SJSA1 (cell line): ENCODE data around the gene LYL1. TPM values are rescaled to one million over a fixed set of nuclear protein-coding genes. Genes with fewer than 3 reads are reported as not detected.

ENCODE experiments used
- DNase-seq, 2 experiments: peaks; one replicate each; pipeline ENCODE4 v3.0.0-alpha.2; 2015 to 2020; ENCODE audit warnings: low spot score in 2 of 2, low read depth in 1 of 2
- H3K27ac ChIP-seq: fragments of 250-450 bp; sonication (Bioruptor Pico); 2 replicates; pipeline ENCODE4 v1.5.1; 2020; ENCODE audit warnings: mild to moderate bottlenecking, moderate library complexity
- H3K27me3 ChIP-seq: fragments of 250-450 bp; sonication (Bioruptor Pico); replicated peaks from 2 replicates; pipeline ENCODE4 v1.5.1; 2020; ENCODE audit warnings: mild to moderate bottlenecking, moderate library complexity
- H3K36me3 ChIP-seq: fragments of 250-450 bp; sonication (Bioruptor Pico); 2 replicates; pipeline ENCODE4 v1.5.1; 2020; ENCODE audit warnings: mild to moderate bottlenecking
- H3K4me1 ChIP-seq: fragments of 250-450 bp; sonication (Bioruptor Pico); replicated peaks from 2 replicates; pipeline ENCODE4 v1.6.1; 2021; ENCODE audit warnings: mild to moderate bottlenecking
- H3K4me3 ChIP-seq: fragments of 250-450 bp; sonication (Bioruptor Pico); 2 replicates; pipeline ENCODE4 v1.5.1; 2020; ENCODE audit warnings: mild to moderate bottlenecking
- H3K9me3 ChIP-seq: fragments of 250-450 bp; sonication (Bioruptor Pico); replicated peaks from 2 replicates; pipeline ENCODE4 v1.5.1; 2020; ENCODE audit warnings: mild to moderate bottlenecking
- total RNA-seq: library from RNA; depleted of rRNA; stranded (reverse); fragments of >200 nt; shearing (Covaris generic); gene quantifications from 2 replicates; pipeline ENCODE4 v1.2.3, GENCODE V29; 2014

LYL1 gene
- total RNA-seq, 1 experiment from 2014 or later = not detected

- Histone ChIP-seq H3K9me3 (no peaks in the 10 kb centered on the region), H3K36me3 (peaks cover 6% of the 10 kb centered on the region; the same call in 1 of the 2 replicates), H3K27ac (no peak overlapping the region), H3K27me3 (no peaks in the 10 kb centered on the region), H3K4me1 (peaks cover 36% of the 10 kb centered on the region), H3K4me3 (no peak overlapping the region)
- no peak for DNase-seq
Measured at GRCh38 chr19:13062317-13062716, 40.3 kb downstream of the LYL1 start.

- H3K4me3 ChIP-seq = peak overlapping the region; percentile 21
Measured at GRCh38 chr19:13060964-13061927, 41.4 kb downstream of the LYL1 start.

GRCh38 chr19:13060233-13060963, 42.3 kb downstream of the LYL1 start:
- Histone ChIP-seq H3K27me3 (no peaks in the 10 kb centered on the region), H3K27ac (no peak overlapping the region), H3K4me3 (peak overlapping the region; percentile 21), H3K36me3 (peaks cover 6% of the 10 kb centered on the region; the same call in 1 of the 2 replicates), H3K9me3 (no peaks in the 10 kb centered on the region), H3K4me1 (peaks cover 55% of the 10 kb centered on the region)
- peak; percentile 74 to 83 for DNase-seq

More at GRCh38 chr19:13060964-13061927, 41.4 kb downstream of the LYL1 start:
- peak; percentile 75 to 83 for DNase-seq
- H3K9me3 ChIP-seq = no peaks in the 10 kb centered on the region
- peaks cover 46% of the 10 kb centered on the region for H3K4me1 ChIP-seq
- H3K36me3 ChIP-seq = peaks cover 6% of the 10 kb centered on the region; the same call in 1 of the 2 replicates
- H3K27me3 ChIP-seq = no peaks in the 10 kb centered on the region
- H3K27ac ChIP-seq = no peak overlapping the region

- no peak for DNase-seq
- no peak overlapping the region for H3K4me3 ChIP-seq
- H3K4me1 ChIP-seq = peaks cover 68% of the 10 kb centered on the region
- H3K27me3 ChIP-seq = no peaks in the 10 kb centered on the region
- no peak overlapping the region for H3K27ac ChIP-seq
- H3K9me3 ChIP-seq = no peaks in the 10 kb centered on the region
- H3K36me3 ChIP-seq = peaks cover 6% of the 10 kb centered on the region; the same call in 1 of the 2 replicates
Measured at GRCh38 chr19:13058951-13059660, 43.6 kb downstream of the LYL1 start.

- no peaks in the 10 kb centered on the region for H3K27me3 ChIP-seq
- no peaks in the 10 kb centered on the region for H3K9me3 ChIP-seq
- peaks cover 81% of the 10 kb centered on the region for H3K4me1 ChIP-seq
- H3K27ac ChIP-seq = no peak overlapping the region
- H3K4me3 ChIP-seq = no peak overlapping the region
- peaks cover 6% of the 10 kb centered on the region for H3K36me3 ChIP-seq
- no peak for DNase-seq
Measured at GRCh38 chr19:13057744-13058143, 44.9 kb downstream of the LYL1 start.

GRCh38 chr19:13057147-13057572, 45.5 kb downstream of the LYL1 start:
- peaks cover 3% of the 10 kb centered on the region for H3K36me3 ChIP-seq
- no peaks in the 10 kb centered on the region for H3K9me3 ChIP-seq
- DNase-seq = peak; percentile 54 to 61
- no peaks in the 10 kb centered on the region for H3K27me3 ChIP-seq
- peaks cover 87% of the 10 kb centered on the region for H3K4me1 ChIP-seq
- H3K27ac ChIP-seq = no peak overlapping the region
- H3K4me3 ChIP-seq = no peak overlapping the region

GRCh38 chr19:13056052-13056660, 46.5 kb downstream of the LYL1 start:
- Histone ChIP-seq H3K4me3 (no peak overlapping the region), H3K27me3 (no peaks in the 10 kb centered on the region), H3K36me3 (no peaks in the 10 kb centered on the region; the same call in 1 of the 2 replicates), H3K27ac (peak overlapping the region; percentile 98), H3K9me3 (no peaks in the 10 kb centered on the region), H3K4me1 (peaks cover 84% of the 10 kb centered on the region)
- peak; percentile 74 to 85 for DNase-seq

GRCh38 chr19:13055213-13056051, 47.2 kb downstream of the LYL1 start:
- Histone ChIP-seq H3K4me1 (peaks cover 77% of the 10 kb centered on the region), H3K4me3 (no peak overlapping the region), H3K27me3 (no peaks in the 10 kb centered on the region), H3K9me3 (no peaks in the 10 kb centered on the region), H3K27ac (peak overlapping the region; percentile 98), H3K36me3 (no peaks in the 10 kb centered on the region; the same call in 1 of the 2 replicates)
- peak; percentile 93 to 94 for DNase-seq

- DNase-seq = peak in 1 of 2 experiments; percentile 75
- H3K4me3 ChIP-seq = no peak overlapping the region
Measured at GRCh38 chr19:13054626-13055212, 47.9 kb downstream of the LYL1 start.

GRCh38 chr19:13053761-13054625, 48.7 kb downstream of the LYL1 start:
- Histone ChIP-seq H3K4me3 (no peak overlapping the region), H3K36me3 (no peaks in the 10 kb centered on the region; the same call in 1 of the 2 replicates), H3K27ac (peak overlapping the region; percentile 98), H3K9me3 (no peaks in the 10 kb centered on the region), H3K27me3 (no peaks in the 10 kb centered on the region), H3K4me1 (peaks cover 63% of the 10 kb centered on the region)
- DNase-seq = peak; percentile 96 to 99

More at GRCh38 chr19:13054626-13055212, 47.9 kb downstream of the LYL1 start:
- Histone ChIP-seq H3K27ac (peak overlapping the region; percentile 98), H3K4me1 (peaks cover 70% of the 10 kb centered on the region), H3K27me3 (no peaks in the 10 kb centered on the region), H3K9me3 (no peaks in the 10 kb centered on the region), H3K36me3 (no peaks in the 10 kb centered on the region; the same call in 1 of the 2 replicates)

GRCh38 chr19:13053238-13053637, 49.4 kb downstream of the LYL1 start:
- Histone ChIP-seq H3K4me1 (peaks cover 62% of the 10 kb centered on the region), H3K9me3 (no peaks in the 10 kb centered on the region), H3K4me3 (no peak overlapping the region), H3K27me3 (no peaks in the 10 kb centered on the region), H3K27ac (peak overlapping the region; percentile 98), H3K36me3 (no peaks in the 10 kb centered on the region; the same call in 1 of the 2 replicates)
- DNase-seq = no peak
